OCI-LY3 (cell line): ENCODE results near the gene ESAM.

Experiments
- H2AFZ ChIP-seq: fragments of 200-600, 300-600 bp; shearing (Covaris generic); 2 replicates; pipeline ENCODE4 v1.6.0; 2014; ENCODE audit warnings: antibody characterized with exemption, low read depth, low read length
- H3K27ac ChIP-seq: fragments of 200-600, 300-600 bp; sonication (generic); 2 replicates; pipeline ENCODE4 v1.5.1; 2014; ENCODE audit warnings: mild to moderate bottlenecking, low read length, moderate library complexity, mixed read lengths
- H3K27me3 ChIP-seq: fragments of 200-600, 300-600 bp; sonication (generic); 2 replicates; pipeline ENCODE4 v1.6.1; 2014; ENCODE audit warnings: low read depth, low read length, mixed read lengths
- H3K36me3 ChIP-seq: fragments of 200-600, 300-600 bp; sonication (generic); replicated peaks from 2 replicates; pipeline ENCODE3; 2014; ENCODE audit warnings: low read depth, low read length, mixed read lengths
- H3K4me1 ChIP-seq: fragments of 300-600, 200-600 bp; sonication (generic); 2 replicates; pipeline ENCODE4 v1.6.1; 2014; ENCODE audit warnings: low read length, mixed read lengths
- H3K4me2 ChIP-seq: fragments of 200-600, 300-600 bp; sonication (generic); 2 replicates; pipeline ENCODE4 v1.6.1; 2014; ENCODE audit warnings: low read length, mixed read lengths
- H3K4me3 ChIP-seq: fragments of 300-600, 200-600 bp; sonication (generic); 2 replicates; pipeline ENCODE4 v1.5.1; 2014; ENCODE audit warnings: antibody characterized with exemption, mild to moderate bottlenecking, low read length, moderate library complexity
- H3K79me2 ChIP-seq: fragments of 300-600, 200-600 bp; shearing (Covaris generic); 2 replicates; pipeline ENCODE4 v1.6.1; 2014; ENCODE audit warnings: mild to moderate bottlenecking, low read length, mixed read lengths
- H3K9ac ChIP-seq: fragments of 300-600, 200-600 bp; shearing (Covaris generic); 2 replicates; pipeline ENCODE4 v1.6.0; 2014; ENCODE audit warnings: mild to moderate bottlenecking, low read length, moderate library complexity
- H3K9me3 ChIP-seq: fragments of 200-600, 300-600 bp; shearing (Covaris generic); 2 replicates; pipeline ENCODE4 v1.6.1; 2014; ENCODE audit warnings: low read length, mixed read lengths; ENCODE audit not compliant: insufficient read depth
- H4K20me1 ChIP-seq: fragments of 200-600, 300-600 bp; sonication (generic); 2 replicates; pipeline ENCODE4 v1.6.1; 2016; ENCODE audit warnings: low read length, mixed read lengths; ENCODE audit not compliant: insufficient read depth
- CTCF ChIP-seq: fragments of 200-600, 300-600 bp; sonication (generic); IDR thresholded peaks from 2 replicates; pipeline ENCODE4 v1.5.1; 2014; ENCODE audit warnings: antibody characterized with exemption, low read length, low read depth
- EZH2phosphoT487 ChIP-seq: fragments of 200-600 bp; shearing (Covaris generic); IDR thresholded peaks from 2 replicates; pipeline ENCODE4 v1.6.1; 2018; ENCODE audit warnings: antibody characterized with exemption, mixed run types, low read depth

The ESAM gene

GRCh38 chr11:124769806-124770774 lies 8.0 kb upstream of the ESAM start:
- Histone ChIP-seq H4K20me1 (no peaks in the 10 kb centered on the region), H3K9ac (no peak overlapping the region), H3K4me2 (no peak overlapping the region), H3K36me3 (peaks cover 12% of the 10 kb centered on the region), H3K27me3 (no peaks in the 10 kb centered on the region), H3K4me3 (no peak overlapping the region), H3K79me2 (no peaks in the 10 kb centered on the region), H3K4me1 (no peaks in the 10 kb centered on the region), H2AFZ (no peak overlapping the region), H3K9me3 (no peaks in the 10 kb centered on the region), H3K27ac (no peak overlapping the region)
- TF ChIP-seq CTCF: no peak
- TF ChIP-seq EZH2phosphoT487: no peak

GRCh38 chr11:124768914-124769313 lies 6.8 kb upstream of the ESAM start:
- Histone ChIP-seq H3K4me2 (no peak overlapping the region), H3K4me1 (no peaks in the 10 kb centered on the region), H2AFZ (no peak overlapping the region), H3K27me3 (no peaks in the 10 kb centered on the region), H3K4me3 (no peak overlapping the region), H3K9me3 (no peaks in the 10 kb centered on the region), H3K79me2 (no peaks in the 10 kb centered on the region), H3K9ac (no peak overlapping the region), H4K20me1 (no peaks in the 10 kb centered on the region), H3K27ac (no peak overlapping the region), H3K36me3 (peaks cover 12% of the 10 kb centered on the region)
- TF ChIP-seq EZH2phosphoT487 (no peak), CTCF (no peak)

GRCh38 chr11:124766156-124766555 lies 4.1 kb upstream of the ESAM start:
- H3K9ac ChIP-seq: no peak overlapping the region
- no peak overlapping the region for H2AFZ ChIP-seq
- no peak overlapping the region for H3K27ac ChIP-seq
- H3K4me1 ChIP-seq: peaks cover 8% of the 10 kb centered on the region
- peaks cover 8% of the 10 kb centered on the region; the same call in 1 of the 2 replicates for H3K27me3 ChIP-seq
- no peaks in the 10 kb centered on the region for H3K9me3 ChIP-seq
- TF ChIP-seq CTCF (no peak), EZH2phosphoT487 (no peak)
- peaks cover 5% of the 10 kb centered on the region; the same call in 1 of the 2 replicates for H4K20me1 ChIP-seq
- peaks cover 7% of the 10 kb centered on the region for H3K36me3 ChIP-seq
- no peak overlapping the region for H3K4me2 ChIP-seq
- no peaks in the 10 kb centered on the region for H3K79me2 ChIP-seq
- no peak overlapping the region for H3K4me3 ChIP-seq

- Histone ChIP-seq H3K36me3 (peaks cover 3% of the 10 kb centered on the region), H3K9me3 (no peaks in the 10 kb centered on the region), H3K79me2 (no peaks in the 10 kb centered on the region), H3K27me3 (peaks cover 17% of the 10 kb centered on the region; the same call in 1 of the 2 replicates), H3K4me1 (peaks cover 8% of the 10 kb centered on the region), H3K4me3 (peak overlapping the region; percentile 90), H3K9ac (peak overlapping the region; percentile 60), H3K27ac (no peak overlapping the region), H3K4me2 (peak overlapping the region; percentile 94), H2AFZ (peak overlapping the region; percentile 66), H4K20me1 (peaks cover 5% of the 10 kb centered on the region; the same call in 1 of the 2 replicates)
- peak; percentile 71 for TF ChIP-seq CTCF
- no peak for TF ChIP-seq EZH2phosphoT487
Observed at GRCh38 chr11:124763156-124763947, 1.3 kb upstream of the ESAM start.
